RWPE1 (cell line): ENCODE data around the gene SIX5.
A peak's percentile ranks its signal among the peaks of the same experiment; 100 is the strongest.

Experiments
- CTCF ChIA-PET: fragments of 350-600 bp; sonication (Branson Sonifier 250); formaldehyde crosslinking; extraction: SDS; loops from one replicate; lab custom pipeline; 2021; lab: Yijun Ruan, JAX
- POLR2A ChIA-PET: fragments of 400-600 bp; formaldehyde crosslinking; extraction: SDS; loops from one replicate; lab custom pipeline; 2020; ENCODE audit warnings: antibody characterized with exemption; ENCODE audit not compliant: low non-redundant PET; lab: Yijun Ruan, JAX
- DNase-seq: peaks from one replicate; pipeline ENCODE4 v3.0.0; 2012; ENCODE audit warnings: low spot score
- H3K27ac ChIP-seq: fragments of 450-650 bp; 2 replicates; pipeline ENCODE4 v1.5.1; 2017
- CTCF ChIP-seq: fragments of 450-650 bp; conservative IDR thresholded peaks from 2 replicates; pipeline ENCODE4 v1.5.1; 2017; ENCODE audit warnings: low read depth, mild to moderate bottlenecking

Gene SIX5

GRCh38 chr19:45789035-45789786, 20.2 kb upstream of the SIX5 start:
- POLR2A ChIA-PET, result no interaction called here
- CTCF ChIA-PET, result interaction anchor here (1.4 kb wide), 1 partner anchor 10 kb away, joined by 9 read pairs; no protein-coding TSS in a partner anchor
- no peak for TF ChIP-seq CTCF

GRCh38 chr19:45786533-45786894, 17.5 kb upstream of the SIX5 start:
- DNase-seq, result no peak
- peak overlapping the region; percentile 98 for H3K27ac ChIP-seq
- ChIA-PET CTCF (interaction anchor here (1.2 kb wide), 1 partner anchor 13 kb away, joined by 8 read pairs; no protein-coding TSS in a partner anchor), POLR2A (no interaction called here)
- TF ChIP-seq CTCF, result no peak

More at GRCh38 chr19:45789035-45789786, 20.2 kb upstream of the SIX5 start:
- peak overlapping the region; percentile 85 for H3K27ac ChIP-seq
- no peak for DNase-seq

- no peak for TF ChIP-seq CTCF
- POLR2A ChIA-PET, result no interaction called here
These were observed 16.9 kb upstream of the SIX5 start for GRCh38 chr19:45785781-45786532.

GRCh38 chr19:45785097-45785496, 16.0 kb upstream of the SIX5 start:
- no peak for DNase-seq
- TF ChIP-seq CTCF, result no peak
- ChIA-PET POLR2A (interaction anchor here (0.6 kb wide), 1 partner anchor 972 kb away, joined by 3 read pairs; no protein-coding TSS in a partner anchor), CTCF (interaction anchor here (0.6 kb wide), 1 partner anchor 72 kb away, joined by 5 read pairs; no protein-coding TSS in a partner anchor)
- peak overlapping the region; percentile 98 for H3K27ac ChIP-seq

More at GRCh38 chr19:45785781-45786532, 16.9 kb upstream of the SIX5 start:
- CTCF ChIA-PET, result interaction anchor here (0.6 kb wide), 1 partner anchor 72 kb away, joined by 5 read pairs; no protein-coding TSS in a partner anchor
- peak overlapping the region; percentile 98 for H3K27ac ChIP-seq
- no peak for DNase-seq

GRCh38 chr19:45784096-45784495, 15.0 kb upstream of the SIX5 start:
- H3K27ac ChIP-seq, result peak overlapping the region; percentile 98
- POLR2A ChIA-PET, result no interaction called here
- no peak for DNase-seq
- CTCF ChIA-PET, result no interaction called here
- TF ChIP-seq CTCF, result no peak
